Calu3 (cell line): ENCODE results near the gene TBC1D9B. TPM values are rescaled to one million over a fixed set of nuclear protein-coding genes. Genes with fewer than 3 reads are reported as not detected.

Experiments used
- BruUV-seq: library from RNA; stranded (reverse); fragments of 400-500 nt; replicated peaks from 2 replicates; lab custom pipeline; 2021; lab: Mats Ljungman, UMichigan
- CTCF ChIA-PET: fragments of 300-600 bp; sonication (Branson Sonifier 250); formaldehyde crosslinking; loops from one replicate; lab custom pipeline; 2022; ENCODE audit warnings: antibody characterized with exemption; lab: Charles Lee
- DNase-seq: peaks from one replicate; pipeline ENCODE4 v3.0.0; 2022
- H3K27ac Mint-ChIP-seq: one replicate; pipeline ENCODE4 v1.8.0; 2022; ENCODE audit warnings: mixed read lengths; ENCODE audit not compliant: unreplicated experiment
- H3K27me3 Mint-ChIP-seq: one replicate; pipeline ENCODE4 v1.8.0; 2022; ENCODE audit warnings: mixed read lengths; ENCODE audit not compliant: unreplicated experiment
- H3K36me3 Mint-ChIP-seq: one replicate; pipeline ENCODE4 v1.8.0; 2022; ENCODE audit warnings: mild to moderate bottlenecking, moderate library complexity, mixed read lengths; ENCODE audit not compliant: insufficient read depth, unreplicated experiment
- H3K4me1 Mint-ChIP-seq: one replicate; pipeline ENCODE4 v1.8.0; 2022; ENCODE audit warnings: mild to moderate bottlenecking, low read depth, mixed read lengths; ENCODE audit not compliant: unreplicated experiment
- H3K4me3 Mint-ChIP-seq: one replicate; pipeline ENCODE4 v1.8.0; 2022; ENCODE audit warnings: mild to moderate bottlenecking, low read depth, moderate library complexity, mixed read lengths; ENCODE audit not compliant: unreplicated experiment
- H3K9me3 Mint-ChIP-seq: one replicate; pipeline ENCODE4 v1.8.0; 2022; ENCODE audit warnings: low read depth, mixed read lengths; ENCODE audit not compliant: unreplicated experiment
- intact Hi-C: fragments of 100-400 bp; cut with micrococcal nuclease; formaldehyde crosslinking; loops from one replicate; pipeline ENCODE4 v1.10.0; 2022; ENCODE audit not compliant: unreplicated experiment
- total RNA-seq: library from RNA; stranded (reverse); gene quantifications from 2 replicates; pipeline ENCODE4 v1.2.3, GENCODE V29; 2022
- TF ChIP-seq, protein P1 (sequence below): fragments of 200-600 bp; IDR thresholded peaks from one replicate; pipeline ENCODE4 v1.8.0; 2022; ENCODE audit warnings: antibody characterized with exemption; ENCODE audit not compliant: unreplicated experiment

TBC1D9B gene
- total RNA-seq, 1 experiment from 2014 or later: 148 TPM

DNA sequence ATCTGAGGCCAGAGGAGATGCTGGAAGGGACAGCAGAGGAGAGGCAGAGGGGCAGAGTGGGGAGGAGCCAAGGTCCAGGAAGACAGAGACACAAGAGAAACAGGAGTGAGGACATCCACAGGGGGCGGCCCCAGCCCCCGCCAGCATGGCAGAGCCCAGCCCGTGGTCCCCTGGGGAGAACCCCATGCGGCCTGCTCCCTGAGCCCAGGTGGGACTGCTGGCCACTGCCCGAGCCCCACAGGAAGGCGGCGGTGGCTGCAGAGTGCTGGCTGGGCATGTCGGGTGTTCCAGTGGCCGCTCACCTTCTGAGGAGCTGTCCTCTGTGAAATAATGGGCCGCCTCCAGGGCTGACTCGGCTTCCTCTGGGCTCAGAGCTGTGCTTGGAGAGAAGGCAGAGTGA lies 40.2 kb downstream of the TBC1D9B start:
- H3K27ac Mint-ChIP-seq: no peak overlapping the region
- CTCF ChIA-PET: no interaction called here
- H3K27me3 Mint-ChIP-seq: no peaks in the 10 kb centered on the region
- H3K36me3 Mint-ChIP-seq: peaks cover 65% of the 10 kb centered on the region
- intact Hi-C loops: no loop called here
- H3K4me3 Mint-ChIP-seq: no peak overlapping the region
- no peak for DNase-seq
- peaks cover 2% of the 10 kb centered on the region for H3K9me3 Mint-ChIP-seq
- no TSS peak for BruUV-seq
- H3K4me1 Mint-ChIP-seq: no peaks in the 10 kb centered on the region
- TF ChIP-seq, protein P1, sequence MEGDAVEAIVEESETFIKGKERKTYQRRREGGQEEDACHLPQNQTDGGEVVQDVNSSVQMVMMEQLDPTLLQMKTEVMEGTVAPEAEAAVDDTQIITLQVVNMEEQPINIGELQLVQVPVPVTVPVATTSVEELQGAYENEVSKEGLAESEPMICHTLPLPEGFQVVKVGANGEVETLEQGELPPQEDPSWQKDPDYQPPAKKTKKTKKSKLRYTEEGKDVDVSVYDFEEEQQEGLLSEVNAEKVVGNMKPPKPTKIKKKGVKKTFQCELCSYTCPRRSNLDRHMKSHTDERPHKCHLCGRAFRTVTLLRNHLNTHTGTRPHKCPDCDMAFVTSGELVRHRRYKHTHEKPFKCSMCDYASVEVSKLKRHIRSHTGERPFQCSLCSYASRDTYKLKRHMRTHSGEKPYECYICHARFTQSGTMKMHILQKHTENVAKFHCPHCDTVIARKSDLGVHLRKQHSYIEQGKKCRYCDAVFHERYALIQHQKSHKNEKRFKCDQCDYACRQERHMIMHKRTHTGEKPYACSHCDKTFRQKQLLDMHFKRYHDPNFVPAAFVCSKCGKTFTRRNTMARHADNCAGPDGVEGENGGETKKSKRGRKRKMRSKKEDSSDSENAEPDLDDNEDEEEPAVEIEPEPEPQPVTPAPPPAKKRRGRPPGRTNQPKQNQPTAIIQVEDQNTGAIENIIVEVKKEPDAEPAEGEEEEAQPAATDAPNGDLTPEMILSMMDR: no peak

DNA sequence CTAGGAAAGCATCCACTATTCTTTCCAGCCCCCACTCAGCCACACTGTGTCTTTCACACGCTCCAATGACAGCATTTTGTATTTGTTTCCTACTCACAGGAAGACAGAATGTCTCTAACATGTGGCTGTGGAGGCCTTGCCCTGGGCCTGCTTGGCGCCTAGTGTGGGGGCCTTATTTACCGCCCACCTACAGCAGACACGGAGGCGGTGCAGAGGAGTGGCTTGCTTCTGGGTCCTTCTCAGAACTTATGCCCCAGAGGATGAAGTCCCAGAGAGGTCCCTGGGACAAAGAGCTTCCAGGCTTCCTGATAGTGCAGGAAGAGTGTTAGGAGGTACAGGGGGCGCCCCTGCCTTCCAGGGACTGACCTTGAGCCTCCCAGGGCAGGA lies 40.6 kb downstream of the TBC1D9B start:
- Mint-ChIP-seq H3K27ac (no peak overlapping the region), H3K27me3 (no peaks in the 10 kb centered on the region), H3K9me3 (peaks cover 3% of the 10 kb centered on the region), H3K36me3 (peaks cover 68% of the 10 kb centered on the region), H3K4me3 (no peak overlapping the region), H3K4me1 (no peaks in the 10 kb centered on the region)
- TF ChIP-seq, protein P1: no peak
- no TSS peak for BruUV-seq
- no peak for DNase-seq
- intact Hi-C loops: no loop called here
- CTCF ChIA-PET: interaction anchor here (0.6 kb wide), 1 partner anchor 316 kb away, joined by 4 read pairs; the partner anchor contains the start of gene RUFY1

DNA sequence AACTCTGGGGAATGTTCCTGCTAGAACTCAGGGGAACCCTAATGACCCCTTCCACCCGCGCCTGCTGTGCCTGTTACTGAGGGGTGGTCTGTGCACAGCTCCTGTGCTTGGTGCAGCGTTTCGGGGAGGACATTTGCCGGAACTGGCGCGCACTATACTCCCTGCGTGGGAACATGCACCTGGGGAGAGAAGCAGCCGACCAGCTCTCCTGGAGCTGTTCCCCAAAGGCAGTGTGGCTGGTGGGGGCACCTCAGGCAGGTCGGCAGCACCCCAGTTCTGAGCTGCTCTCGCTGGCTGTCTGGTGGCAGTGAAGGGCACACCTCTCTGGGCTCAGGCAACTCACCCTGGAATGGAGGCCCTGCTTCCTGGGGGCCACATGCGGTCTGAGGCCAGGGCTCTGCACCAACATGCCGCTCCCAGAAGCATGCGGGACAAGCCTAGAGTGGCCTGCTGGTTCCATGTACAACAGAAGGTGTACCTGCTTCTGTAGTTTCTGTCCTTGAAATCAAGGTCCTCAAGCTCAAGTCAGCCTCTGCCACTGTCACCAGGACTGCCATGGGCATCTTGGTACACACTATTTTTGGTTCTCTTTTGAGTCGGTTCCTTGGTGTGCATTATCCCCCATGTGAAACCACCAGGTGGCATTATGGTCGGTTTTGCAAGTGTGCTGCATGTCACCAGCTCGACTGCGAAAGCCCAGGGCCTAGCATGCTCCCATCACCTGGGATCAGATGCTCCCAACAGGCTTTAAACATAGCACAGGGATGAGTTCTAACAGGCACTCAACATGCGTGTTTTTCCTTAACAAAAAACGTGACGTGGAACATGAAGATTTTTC lies 41.2 kb downstream of the TBC1D9B start:
- H3K27me3 Mint-ChIP-seq: no peaks in the 10 kb centered on the region
- CTCF ChIA-PET: interaction anchor here (0.6 kb wide), 1 partner anchor 316 kb away, joined by 4 read pairs; the partner anchor contains the start of gene RUFY1
- peaks cover 3% of the 10 kb centered on the region for H3K9me3 Mint-ChIP-seq
- H3K36me3 Mint-ChIP-seq: peaks cover 67% of the 10 kb centered on the region
- H3K27ac Mint-ChIP-seq: no peak overlapping the region
- no peaks in the 10 kb centered on the region for H3K4me1 Mint-ChIP-seq
- TF ChIP-seq, protein P1: no peak
- intact Hi-C loops: no loop called here
- H3K4me3 Mint-ChIP-seq: no peak overlapping the region
- DNase-seq: no peak
- no TSS peak for BruUV-seq

DNA sequence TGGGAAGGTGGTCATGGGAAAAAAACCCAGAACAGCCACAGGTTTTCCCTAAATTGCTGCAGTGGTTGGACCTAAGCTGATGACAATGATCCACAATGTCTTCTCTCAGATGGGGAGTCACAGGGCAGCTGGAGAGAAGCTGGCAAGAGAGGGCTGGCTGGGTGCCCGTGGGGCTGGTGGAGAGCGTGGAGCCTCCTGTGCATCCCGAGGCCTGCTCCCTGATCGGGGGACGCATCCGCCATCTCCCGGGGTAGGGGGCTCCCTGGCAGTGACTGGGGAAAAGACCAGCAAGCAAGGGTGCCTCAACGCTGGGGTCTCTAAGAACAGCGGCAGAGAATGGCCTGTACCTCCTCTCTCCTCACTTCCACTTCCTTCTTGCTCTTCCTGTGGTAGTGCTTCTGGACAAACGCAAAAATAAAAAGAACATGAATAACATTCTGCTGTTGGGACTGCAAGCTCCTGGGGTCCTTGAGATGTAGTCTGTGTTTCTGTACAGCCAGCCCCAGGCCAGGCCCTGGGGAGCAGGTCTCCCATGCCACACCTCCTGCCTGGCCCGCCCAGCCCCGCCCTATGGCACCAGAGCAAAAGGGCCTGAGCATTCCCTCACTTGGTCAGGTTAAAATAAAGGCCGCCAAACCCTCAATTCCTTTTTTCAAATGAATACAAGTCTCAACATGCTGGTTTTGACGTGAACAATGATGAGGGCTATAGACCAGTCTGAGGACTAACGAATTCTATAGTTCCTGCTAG lies 42.0 kb downstream of the TBC1D9B start:
- H3K9me3 Mint-ChIP-seq: peaks cover 3% of the 10 kb centered on the region
- no peaks in the 10 kb centered on the region for H3K4me1 Mint-ChIP-seq
- H3K27me3 Mint-ChIP-seq: no peaks in the 10 kb centered on the region
- BruUV-seq: no TSS peak
- CTCF ChIA-PET: no interaction called here
- intact Hi-C loops: no loop called here
- H3K4me3 Mint-ChIP-seq: no peak overlapping the region
- DNase-seq: no peak
- no peak overlapping the region for H3K27ac Mint-ChIP-seq
- H3K36me3 Mint-ChIP-seq: peaks cover 60% of the 10 kb centered on the region
- TF ChIP-seq, protein P1: no peak
